Ovary (tissue), 9 donors: ENCODE results near the gene SYNM. TPM values are rescaled to one million over a fixed set of nuclear protein-coding genes. Genes with fewer than 3 reads are reported as not detected.

Source experiments
- DNase-seq, 5 donors: peaks; one replicate each; pipeline ENCODE4 v3.0.0-alpha.2; 2019 to 2020
- H3K27ac ChIP-seq, 2 donors: fragments of 200-600 bp; one replicate each; pipeline versions ENCODE4 v1.5.1 to v1.8.0; 2019 to 2022
- H3K27me3 ChIP-seq: fragments of 200-600 bp; one replicate; pipeline ENCODE4 v1.8.0; 2022
- H3K36me3 ChIP-seq: fragments of 200-600 bp; sonication (generic); one replicate; pipeline ENCODE4 v1.5.1; 2019
- H3K4me1 ChIP-seq: one replicate; pipeline ENCODE4 v1.8.1; 2013; ENCODE audit warnings: mild to moderate bottlenecking, moderate library complexity; ENCODE audit not compliant: insufficient read depth
- H3K4me3 ChIP-seq: fragments of 200-600 bp; sonication (generic); one replicate; pipeline ENCODE4 v1.5.1; 2017
- H3K9me3 ChIP-seq, 2 donors: fragments of 200-600 bp in 1 of 2; sonication (generic) in 1 of 2; one replicate each; pipeline versions ENCODE4 v1.5.1 to v1.8.1; 2013 to 2019; ENCODE audit warnings: mild to moderate bottlenecking in 1 of 2, moderate library complexity in 1 of 2
- EP300 ChIP-seq: sonication (generic); formaldehyde crosslinking; IDR thresholded peaks from one replicate; pipeline ENCODE4 v1.6.1; 2017; ENCODE audit warnings: antibody characterized with exemption
- POLR2A ChIP-seq: fragments of 450-650 bp; IDR thresholded peaks from one replicate; pipeline ENCODE4 v1.6.1; 2017; ENCODE audit warnings: antibody characterized with exemption, mild to moderate bottlenecking, moderate library complexity
- WGBS, 3 donors: extraction: QIAGEN DNeasy Blood & Tissue Kit in 1 of 3; methylation state at CpG; one replicate each; pipeline versions ENCODE4 v1.1.5 to v1.1.7; 2013 to 2017; 5-methylcytosine and 5-hydroxymethylcytosine counted together
- intact Hi-C, 4 donors: fragments of 100-400 bp; cut with DNase I; formaldehyde crosslinking; loops; one replicate each; pipeline versions ENCODE4 v1.11.0 to v1.15.1; 2022 to 2023
- polyA plus RNA-seq, 2 donors: library from polyadenylated mRNA; stranded (reverse); fragments of 200-250 nt in 1 of 2; fragments of 350-450 nt in 1 of 2; fragmentation: Illumina TruSeq in 1 of 2; extraction: RNeasy Lipid Tissue Mini Kit (QIAGEN cat#74804) in 1 of 2; gene quantifications; one replicate each; pipeline ENCODE4 v1.2.3, GENCODE V29; 2013 to 2014
- total RNA-seq, 7 donors: library from RNA; depleted of rRNA in 2 of 7; stranded (reverse); fragments of >200 nt in 2 of 7; fragmentation: NEBNext Ultra II Directional in 3 of 7; extraction: Animal tissue kit (Norgen Biotek cat#: 25700) in 3 of 7; gene quantifications; one replicate each; pipeline versions ENCODE4 v1.1.0 to v1.2.4, GENCODE V29; 2016 to 2023
- TF ChIP-seq, protein P1 (sequence below), 3 donors: fragments of 450-650 bp in 2 of 3; fragments of 200-600 bp in 1 of 3; IDR thresholded peaks; one replicate each; pipeline versions ENCODE4 v1.5.1 to v1.8.0; 2016 to 2022; ENCODE audit warnings: antibody characterized with exemption in 3 of 3, mild to moderate bottlenecking in 1 of 3
- donor health status: DM: no; HTN: no; CAD: no; lungs with moderate emphysema.
- donor health status: DM: no; HTN: no; CAD: no.
- donor health status: Bipolar disorder and iron deficiency.
- donor health status: DM: yes; HTN: yes; CAD: no.
- donor health status: DM: no; HTN: no; CAD: no.
- donor health status: DM: yes; HTN: yes; CAD: no.

SYNM gene
- total and polyA plus RNA-seq, 9 donors = 4.5 to 54.0 (median 14.9) TPM

DNA sequence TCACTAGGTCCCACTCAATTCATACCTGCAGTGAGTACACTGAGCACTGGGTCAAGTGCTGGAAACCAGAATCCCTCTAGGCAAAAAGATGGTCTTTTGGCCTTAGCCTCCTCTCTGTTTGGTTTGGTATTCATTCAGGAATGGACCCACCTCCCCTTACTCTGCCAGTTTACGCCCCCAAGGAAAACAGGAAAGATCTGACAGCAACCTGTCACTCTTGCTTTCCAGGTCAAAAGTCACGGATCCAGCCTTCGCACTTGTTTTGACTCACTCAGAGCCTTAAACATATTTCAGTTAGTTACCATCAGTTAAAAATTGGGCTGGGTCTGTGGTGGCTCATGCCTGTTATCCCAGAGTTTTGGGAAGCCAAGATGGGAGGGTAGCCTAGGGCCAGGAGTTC is 68.1 kb downstream of the SYNM start:
- Histone ChIP-seq H3K4me3 (no peak overlapping the region), H3K4me1 (peaks cover 7% of the 10 kb centered on the region), H3K27ac (no peak overlapping the region), H3K36me3 (no peaks in the 10 kb centered on the region), H3K9me3 (no peaks in the 10 kb centered on the region), H3K27me3 (no peaks in the 10 kb centered on the region)
- WGBS, 3 donors = 90 to 95% (median 94%) methylated on average over 3 of the region's 3 CpGs
- intact Hi-C loops = loop anchor here in 2 of 4 donors (5.0 to 10.0 kb wide), 2 partner anchors 66 to 1992 kb away; partner anchors contain the start of gene SYNM (in 1 of the 2)
- no peak for DNase-seq
- no peak for TF ChIP-seq POLR2A
- TF ChIP-seq, protein P1, sequence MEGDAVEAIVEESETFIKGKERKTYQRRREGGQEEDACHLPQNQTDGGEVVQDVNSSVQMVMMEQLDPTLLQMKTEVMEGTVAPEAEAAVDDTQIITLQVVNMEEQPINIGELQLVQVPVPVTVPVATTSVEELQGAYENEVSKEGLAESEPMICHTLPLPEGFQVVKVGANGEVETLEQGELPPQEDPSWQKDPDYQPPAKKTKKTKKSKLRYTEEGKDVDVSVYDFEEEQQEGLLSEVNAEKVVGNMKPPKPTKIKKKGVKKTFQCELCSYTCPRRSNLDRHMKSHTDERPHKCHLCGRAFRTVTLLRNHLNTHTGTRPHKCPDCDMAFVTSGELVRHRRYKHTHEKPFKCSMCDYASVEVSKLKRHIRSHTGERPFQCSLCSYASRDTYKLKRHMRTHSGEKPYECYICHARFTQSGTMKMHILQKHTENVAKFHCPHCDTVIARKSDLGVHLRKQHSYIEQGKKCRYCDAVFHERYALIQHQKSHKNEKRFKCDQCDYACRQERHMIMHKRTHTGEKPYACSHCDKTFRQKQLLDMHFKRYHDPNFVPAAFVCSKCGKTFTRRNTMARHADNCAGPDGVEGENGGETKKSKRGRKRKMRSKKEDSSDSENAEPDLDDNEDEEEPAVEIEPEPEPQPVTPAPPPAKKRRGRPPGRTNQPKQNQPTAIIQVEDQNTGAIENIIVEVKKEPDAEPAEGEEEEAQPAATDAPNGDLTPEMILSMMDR (IDR thresholded peaks at IDR 0.05) = no peak

DNA sequence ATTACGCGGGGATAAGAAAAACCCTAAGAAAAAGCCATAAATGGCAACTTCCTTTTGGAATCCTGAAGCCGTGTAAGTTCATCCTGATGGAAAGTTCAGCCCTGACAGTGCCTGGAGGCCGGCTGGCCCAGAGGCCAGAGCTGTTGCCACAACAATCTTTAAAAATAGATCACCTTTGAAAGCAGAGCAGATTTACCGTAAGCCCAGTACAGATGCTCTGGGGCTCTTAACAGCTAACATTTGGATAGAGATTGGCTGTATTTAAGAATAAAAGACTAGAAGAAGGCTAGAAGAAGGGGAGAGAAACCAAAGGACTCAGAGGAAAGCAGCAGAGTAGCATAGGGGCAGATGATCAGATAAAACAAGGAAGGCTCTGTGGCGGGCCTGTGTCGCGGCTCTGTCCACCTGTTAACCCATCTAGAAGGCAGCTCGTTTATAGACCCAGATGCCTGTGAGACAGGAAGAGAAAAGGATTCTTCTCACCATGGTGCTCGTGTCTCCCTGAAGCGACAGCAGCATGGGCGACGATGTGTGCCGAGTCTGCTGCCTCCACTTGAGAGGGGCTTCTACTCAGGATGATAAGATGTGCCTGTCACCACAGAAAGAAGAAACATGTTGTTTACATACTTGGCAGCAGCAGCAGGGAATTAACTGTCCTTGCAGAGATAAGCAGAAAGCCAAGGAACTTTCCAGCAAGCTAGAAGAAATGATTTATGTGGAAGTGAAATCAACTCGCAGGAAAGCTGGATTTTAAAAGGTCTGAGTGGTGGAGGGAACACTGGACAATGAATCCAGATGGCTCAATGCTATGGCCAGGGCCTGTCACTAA is 69.9 kb downstream of the SYNM start:
- TF ChIP-seq, protein P1 (IDR thresholded peaks at IDR 0.05) = no peak
- TF ChIP-seq POLR2A (no peak), EP300 (no peak)
- intact Hi-C loops = loop anchor here in 2 of 4 donors (5.0 to 10.0 kb wide), 2 partner anchors 67 to 1990 kb away; partner anchors contain the start of gene SYNM (in 1 of the 2)
- DNase-seq = peak in 2 of 5 donors; percentile 36
- Histone ChIP-seq H3K27ac (peak overlapping the region in 1 of 2 donors; percentile 72), H3K4me3 (no peak overlapping the region), H3K36me3 (no peaks in the 10 kb centered on the region), H3K27me3 (no peaks in the 10 kb centered on the region), H3K9me3 (no peaks in the 10 kb centered on the region), H3K4me1 (peaks cover 7% of the 10 kb centered on the region)
- WGBS, 3 donors = 35 to 44% (median 41%) methylated on average over 15 of the region's 15 CpGs

DNA sequence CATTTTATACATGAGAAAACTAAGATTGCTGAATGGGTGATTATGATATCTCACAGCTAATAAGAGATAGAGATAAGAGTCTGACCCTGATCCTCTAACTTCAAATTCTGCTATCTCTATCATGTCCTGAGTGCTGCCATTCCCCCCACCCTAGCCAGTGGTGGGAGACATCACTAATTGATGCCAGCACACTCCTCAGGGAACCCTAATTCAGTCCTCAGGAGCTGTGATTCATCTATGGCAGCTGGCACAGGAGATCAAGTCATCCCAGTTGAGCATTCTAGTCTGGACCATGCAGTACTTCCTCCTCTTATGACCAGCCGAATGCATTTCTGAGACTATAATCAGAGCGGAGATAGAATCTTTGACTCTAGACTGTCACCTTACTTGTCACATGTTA is 71.9 kb downstream of the SYNM start:
- DNase-seq = no peak
- H3K9me3 ChIP-seq = no peaks in the 10 kb centered on the region
- WGBS, 3 donors = 88 to 99% (median 97%) methylated on average over 2 of the region's 2 CpGs
- H3K27me3 ChIP-seq = no peaks in the 10 kb centered on the region
- H3K4me3 ChIP-seq = no peak overlapping the region
- intact Hi-C loops = loop anchor here in 1 of 4 donors (10.0 kb wide), 1 partner anchor 1988 kb away; no protein-coding TSS in a partner anchor
- H3K4me1 ChIP-seq = peaks cover 7% of the 10 kb centered on the region
- H3K27ac ChIP-seq = no peak overlapping the region
- H3K36me3 ChIP-seq = no peaks in the 10 kb centered on the region
- TF ChIP-seq EP300 = no peak
- no peak for TF ChIP-seq POLR2A
- TF ChIP-seq, protein P1 (IDR thresholded peaks at IDR 0.05) = no peak

DNA sequence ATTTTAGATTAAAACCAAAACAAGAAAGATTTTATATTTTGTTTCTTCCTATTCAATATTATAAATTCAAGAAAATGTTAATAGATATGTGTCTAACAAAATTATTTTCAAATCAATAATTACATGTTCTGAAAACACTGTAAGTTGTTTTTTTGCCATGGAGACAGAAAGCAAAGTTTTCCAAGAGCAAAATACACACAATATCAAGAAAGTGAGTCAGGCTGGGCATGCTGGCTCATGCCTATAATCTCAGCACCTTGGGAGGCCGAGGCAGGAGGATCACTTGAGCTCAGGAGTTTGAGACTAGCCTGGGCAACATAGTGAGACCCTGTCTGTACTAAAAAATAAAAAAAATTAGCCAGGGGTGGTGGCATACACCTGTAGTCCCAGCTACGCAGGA is 72.8 kb downstream of the SYNM start:
- peaks cover 7% of the 10 kb centered on the region for H3K4me1 ChIP-seq
- WGBS, 3 donors = 91 to 97% (median 94%) methylated on average over 2 of the region's 2 CpGs
- H3K9me3 ChIP-seq = no peaks in the 10 kb centered on the region
- DNase-seq = no peak
- TF ChIP-seq, protein P1 (IDR thresholded peaks at IDR 0.05) = no peak
- TF ChIP-seq EP300 = no peak
- TF ChIP-seq POLR2A = no peak
- intact Hi-C loops = loop anchor here in 1 of 4 donors (10.0 kb wide), 1 partner anchor 1987 kb away; no protein-coding TSS in a partner anchor
- no peaks in the 10 kb centered on the region for H3K36me3 ChIP-seq
- no peak overlapping the region for H3K27ac ChIP-seq
- no peak overlapping the region for H3K4me3 ChIP-seq
- H3K27me3 ChIP-seq = no peaks in the 10 kb centered on the region
